Memory B cell (primary cell): ENCODE data around the gene SLC2A13.
"Not testable (repeated sequence)": the region's sequence is repeated elsewhere in the genome, so short reads cannot be mapped to it uniquely, and the experiment has no call there.

Experiments
- ATAC-seq: fragments of 150-1000 bp; cut with Tn5 transposase; 2 replicates; pipeline ENCODE4 v1.10.0; 2021; ENCODE audit warnings: low read depth, mild to moderate bottlenecking, moderate library complexity
- DNase-seq, 2 donors: peaks; one replicate each; pipeline ENCODE4 v3.0.0; 2022; ENCODE audit warnings: low spot score in 2 of 2
- H3K27ac Mint-ChIP-seq: one replicate; pipeline ENCODE4 v1.8.0; 2022; ENCODE audit warnings: mild to moderate bottlenecking, moderate library complexity, mixed read lengths
- H3K27me3 Mint-ChIP-seq: one replicate; pipeline ENCODE4 v1.8.0; 2022; ENCODE audit warnings: mixed read lengths
- H3K36me3 Mint-ChIP-seq: one replicate; pipeline ENCODE4 v1.8.0; 2022; ENCODE audit warnings: mild to moderate bottlenecking, mixed read lengths
- H3K4me1 Mint-ChIP-seq: one replicate; pipeline ENCODE4 v1.8.0; 2022; ENCODE audit warnings: mixed read lengths
- H3K4me3 Mint-ChIP-seq: one replicate; pipeline ENCODE4 v1.8.0; 2022; ENCODE audit warnings: mild to moderate bottlenecking, moderate library complexity, mixed read lengths
- H3K9me3 Mint-ChIP-seq: one replicate; pipeline ENCODE4 v1.8.0; 2022; ENCODE audit warnings: mixed read lengths

The SLC2A13 gene

GRCh38 chr12:40086471-40086870 is 19.4 kb downstream of the SLC2A13 start:
- Mint-ChIP-seq H3K4me1 (no peaks in the 10 kb centered on the region), H3K27ac (no peak overlapping the region), H3K9me3 (no peaks in the 10 kb centered on the region), H3K36me3 (peaks cover 4% of the 10 kb centered on the region), H3K4me3 (no peak overlapping the region), H3K27me3 (no peaks in the 10 kb centered on the region)
- DNase-seq (no peak), ATAC-seq (no peak)

- Mint-ChIP-seq H3K4me1 (peaks cover 3% of the 10 kb centered on the region), H3K4me3 (no peak overlapping the region), H3K27ac (no peak overlapping the region), H3K9me3 (peaks cover 2% of the 10 kb centered on the region), H3K27me3 (peaks cover 1% of the 10 kb centered on the region), H3K36me3 (peaks cover 7% of the 10 kb centered on the region)
- ATAC-seq (no peak), DNase-seq (no peak)
Measured at GRCh38 chr12:40078266-40078665, 27.6 kb downstream of the SLC2A13 start.

- Mint-ChIP-seq H3K36me3 (peaks cover 4% of the 10 kb centered on the region), H3K9me3 (peaks cover 2% of the 10 kb centered on the region), H3K4me3 (no peak overlapping the region), H3K4me1 (peaks cover 3% of the 10 kb centered on the region), H3K27ac (no peak overlapping the region), H3K27me3 (peaks cover 1% of the 10 kb centered on the region)
- no peak for ATAC-seq
- no peak for DNase-seq
Measured at GRCh38 chr12:40075458-40075857, 30.4 kb downstream of the SLC2A13 start.

- DNase-seq (no peak), ATAC-seq (no peak)
- Mint-ChIP-seq H3K4me1 (no peaks in the 10 kb centered on the region), H3K36me3 (no peaks in the 10 kb centered on the region), H3K27me3 (no peaks in the 10 kb centered on the region), H3K4me3 (no peak overlapping the region), H3K27ac (no peak overlapping the region), H3K9me3 (no peaks in the 10 kb centered on the region)
Measured at GRCh38 chr12:40068416-40068815, 37.5 kb downstream of the SLC2A13 start.

- Mint-ChIP-seq H3K9me3 (no peaks in the 10 kb centered on the region), H3K36me3 (no peaks in the 10 kb centered on the region), H3K27ac (no peak overlapping the region), H3K4me1 (no peaks in the 10 kb centered on the region), H3K4me3 (no peak overlapping the region), H3K27me3 (no peaks in the 10 kb centered on the region)
- DNase-seq (no peak), ATAC-seq (no peak)
Measured at GRCh38 chr12:40065636-40066035, 40.2 kb downstream of the SLC2A13 start.

- DNase-seq (no peak), ATAC-seq (no peak)
- Mint-ChIP-seq H3K4me3 (no peak overlapping the region), H3K27me3 (no peaks in the 10 kb centered on the region), H3K36me3 (no peaks in the 10 kb centered on the region), H3K27ac (no peak overlapping the region), H3K9me3 (no peaks in the 10 kb centered on the region), H3K4me1 (no peaks in the 10 kb centered on the region)
Measured at GRCh38 chr12:40063414-40063813, 42.5 kb downstream of the SLC2A13 start.

GRCh38 chr12:40058721-40059190 is 47.1 kb downstream of the SLC2A13 start:
- Mint-ChIP-seq H3K27ac (no peak overlapping the region), H3K4me1 (no peaks in the 10 kb centered on the region), H3K36me3 (no peaks in the 10 kb centered on the region), H3K9me3 (no peaks in the 10 kb centered on the region), H3K4me3 (no peak overlapping the region), H3K27me3 (no peaks in the 10 kb centered on the region)
- ATAC-seq, result no peak
- no peak for DNase-seq

GRCh38 chr12:40056373-40056772 is 49.5 kb downstream of the SLC2A13 start:
- Mint-ChIP-seq H3K4me1 (no peaks in the 10 kb centered on the region), H3K9me3 (no peaks in the 10 kb centered on the region), H3K4me3 (no peak overlapping the region), H3K27me3 (no peaks in the 10 kb centered on the region), H3K27ac (no peak overlapping the region), H3K36me3 (no peaks in the 10 kb centered on the region)
- no peak for DNase-seq
- ATAC-seq, result no peak

- Mint-ChIP-seq H3K4me3 (no peak overlapping the region), H3K27me3 (no peaks in the 10 kb centered on the region), H3K4me1 (no peaks in the 10 kb centered on the region), H3K9me3 (no peaks in the 10 kb centered on the region), H3K27ac (no peak overlapping the region), H3K36me3 (no peaks in the 10 kb centered on the region)
- no peak for ATAC-seq
- no peak for DNase-seq
Measured at GRCh38 chr12:40055776-40056175, 50.1 kb downstream of the SLC2A13 start.

GRCh38 chr12:40055228-40055579 is 50.7 kb downstream of the SLC2A13 start:
- Mint-ChIP-seq H3K27me3 (no peaks in the 10 kb centered on the region), H3K4me3 (no peak overlapping the region), H3K27ac (no peak overlapping the region), H3K9me3 (no peaks in the 10 kb centered on the region), H3K36me3 (no peaks in the 10 kb centered on the region), H3K4me1 (no peaks in the 10 kb centered on the region)
- DNase-seq (no peak), ATAC-seq (no peak)

GRCh38 chr12:40054555-40055227 is 51.2 kb downstream of the SLC2A13 start:
- Mint-ChIP-seq H3K27ac (no peak overlapping the region), H3K4me1 (no peaks in the 10 kb centered on the region), H3K4me3 (no peak overlapping the region), H3K27me3 (no peaks in the 10 kb centered on the region), H3K36me3 (no peaks in the 10 kb centered on the region), H3K9me3 (no peaks in the 10 kb centered on the region)
- DNase-seq, result no peak
- no peak for ATAC-seq

GRCh38 chr12:40049268-40049667 is 56.6 kb downstream of the SLC2A13 start:
- Mint-ChIP-seq H3K4me1 (no peaks in the 10 kb centered on the region), H3K36me3 (no peaks in the 10 kb centered on the region), H3K9me3 (no peaks in the 10 kb centered on the region), H3K27ac (no peak overlapping the region), H3K4me3 (no peak overlapping the region), H3K27me3 (no peaks in the 10 kb centered on the region)
- ATAC-seq (no peak), DNase-seq (no peak)

- ATAC-seq, H3K9me3 Mint-ChIP-seq, H3K4me1 Mint-ChIP-seq, H3K27ac Mint-ChIP-seq, DNase-seq, H3K4me3 Mint-ChIP-seq, H3K27me3 Mint-ChIP-seq, H3K36me3 Mint-ChIP-seq: not testable (repeated sequence)
Measured at GRCh38 chr12:40047002-40047401, 58.9 kb downstream of the SLC2A13 start.

- H3K27me3 Mint-ChIP-seq, result no peaks in the 10 kb centered on the region
- H3K36me3 Mint-ChIP-seq, result peaks cover 5% of the 10 kb centered on the region
- H3K4me3 Mint-ChIP-seq, result no peak overlapping the region
- DNase-seq, result no peak
- H3K9me3 Mint-ChIP-seq, result no peaks in the 10 kb centered on the region
- ATAC-seq, result no peak
- no peak overlapping the region for H3K27ac Mint-ChIP-seq
- H3K4me1 Mint-ChIP-seq, result no peaks in the 10 kb centered on the region
Measured at GRCh38 chr12:40045656-40046055, 60.2 kb downstream of the SLC2A13 start.

- no peak for ATAC-seq
- Mint-ChIP-seq H3K9me3 (no peaks in the 10 kb centered on the region), H3K4me1 (no peaks in the 10 kb centered on the region), H3K4me3 (no peak overlapping the region), H3K27ac (no peak overlapping the region), H3K36me3 (peaks cover 5% of the 10 kb centered on the region), H3K27me3 (no peaks in the 10 kb centered on the region)
- DNase-seq, result no peak
Measured at GRCh38 chr12:40044396-40044795, 61.5 kb downstream of the SLC2A13 start.
